RWPE2 (cell line): ENCODE measurements around the gene GNAQ.

ENCODE experiments used
- ATAC-seq: fragments of 200-7000 bp; cut with Tn5 transposase; 3 replicates; pipeline ENCODE4 v1.9.1; 2021; ENCODE audit warnings: low read depth
- DNase-seq: peaks from one replicate; pipeline ENCODE4 v3.0.0-alpha.2; 2020; ENCODE audit warnings: low spot score
- H3K27ac ChIP-seq: fragments of 450-650 bp; 2 replicates; pipeline ENCODE4 v1.5.1; 2017; ENCODE audit warnings: mild to moderate bottlenecking; ENCODE audit not compliant: poor library complexity, severe bottlenecking
- H3K27me3 ChIP-seq: fragments of 250-450 bp; sonication (Bioruptor Pico); 2 replicates; pipeline ENCODE4 v1.5.1; 2021; ENCODE audit warnings: mild to moderate bottlenecking, moderate library complexity; ENCODE audit not compliant: insufficient read depth, poor library complexity, severe bottlenecking
- H3K36me3 ChIP-seq: fragments of 250-450 bp; sonication (Bioruptor Pico); 2 replicates; pipeline ENCODE4 v1.5.1; 2020; ENCODE audit warnings: low read depth, mild to moderate bottlenecking, moderate library complexity
- H3K4me1 ChIP-seq: fragments of 250-450 bp; sonication (Bioruptor Pico); 2 replicates; pipeline ENCODE4 v1.5.1; 2021; ENCODE audit warnings: mild to moderate bottlenecking, moderate library complexity; ENCODE audit not compliant: insufficient read depth, poor library complexity, severe bottlenecking
- H3K4me3 ChIP-seq: fragments of 250-450 bp; sonication (Bioruptor Pico); 2 replicates; pipeline ENCODE4 v1.5.1; 2021; ENCODE audit warnings: mild to moderate bottlenecking, moderate library complexity; ENCODE audit not compliant: severe bottlenecking
- H3K9me3 ChIP-seq: fragments of 250-450 bp; sonication (Bioruptor Pico); 2 replicates; pipeline ENCODE4 v1.5.1; 2021; ENCODE audit warnings: mild to moderate bottlenecking, moderate library complexity; ENCODE audit not compliant: severe bottlenecking
- CTCF ChIP-seq: fragments of 450-650 bp; IDR thresholded peaks from one replicate; pipeline ENCODE4 v1.5.1; 2017; ENCODE audit warnings: mild to moderate bottlenecking, moderate library complexity; ENCODE audit not compliant: poor library complexity, severe bottlenecking

GNAQ gene

GRCh38 chr9:77956555-77956954, 75.1 kb downstream of the GNAQ start:
- H3K4me3 ChIP-seq = no peak overlapping the region
- H3K27me3 ChIP-seq = no peaks in the 10 kb centered on the region
- H3K4me1 ChIP-seq = peaks cover 31% of the 10 kb centered on the region
- no peak for DNase-seq
- no peak for TF ChIP-seq CTCF
- no peak for ATAC-seq
- no peaks in the 10 kb centered on the region for H3K36me3 ChIP-seq
- no peaks in the 10 kb centered on the region for H3K9me3 ChIP-seq
- H3K27ac ChIP-seq = no peak overlapping the region

GRCh38 chr9:77954666-77955015, 77.0 kb downstream of the GNAQ start:
- H3K4me3 ChIP-seq = no peak overlapping the region
- no peaks in the 10 kb centered on the region for H3K27me3 ChIP-seq
- TF ChIP-seq CTCF = no peak
- H3K27ac ChIP-seq = no peak overlapping the region
- no peaks in the 10 kb centered on the region for H3K36me3 ChIP-seq
- no peaks in the 10 kb centered on the region for H3K9me3 ChIP-seq
- no peak for ATAC-seq
- peaks cover 21% of the 10 kb centered on the region for H3K4me1 ChIP-seq
- no peak for DNase-seq

- Histone ChIP-seq H3K9me3 (no peaks in the 10 kb centered on the region), H3K27me3 (no peaks in the 10 kb centered on the region), H3K36me3 (no peaks in the 10 kb centered on the region), H3K27ac (no peak overlapping the region), H3K4me1 (peaks cover 21% of the 10 kb centered on the region), H3K4me3 (no peak overlapping the region)
- TF ChIP-seq CTCF = no peak
- DNase-seq (no peak), ATAC-seq (no peak)
Observed at GRCh38 chr9:77954013-77954665, 77.5 kb downstream of the GNAQ start.

- DNase-seq (no peak), ATAC-seq (peak; percentile 7; the same call in 1 of the 3 replicates)
- no peaks in the 10 kb centered on the region for H3K27me3 ChIP-seq
Observed at GRCh38 chr9:77953590-77953989, 78.0 kb downstream of the GNAQ start.

More at GRCh38 chr9:77953590-77953989, 78.0 kb downstream of the GNAQ start:
- Histone ChIP-seq H3K27ac (peak overlapping the region; percentile 55), H3K36me3 (no peaks in the 10 kb centered on the region), H3K4me1 (peaks cover 21% of the 10 kb centered on the region), H3K4me3 (no peak overlapping the region), H3K9me3 (no peaks in the 10 kb centered on the region)
- TF ChIP-seq CTCF = no peak
